ENCODE measurements around the gene EHD4. TPM values are rescaled to one million over a fixed set of nuclear protein-coding genes. Genes with fewer than 3 reads are reported as not detected.
A peak's percentile ranks its signal among the peaks of the same experiment; 100 is the strongest.

The EHD4 gene
- total RNA-seq, 1 donor from 2014 or later, result 27.3 TPM

- DNase-seq (ENCODE audit: low spot score) (no peak), ATAC-seq (peak; percentile 70)
- intact Hi-C loops (cut with DNase I), result no loop called here
Measured at GRCh38 chr15:41893422-41894250, 78.7 kb downstream of the EHD4 start, which contains the start of gene SPTBN5. Gene SPTBN5 (minus strand): TSS chr15:41894053. CDS start chr15:41893497, 556 bp downstream.

DNA sequence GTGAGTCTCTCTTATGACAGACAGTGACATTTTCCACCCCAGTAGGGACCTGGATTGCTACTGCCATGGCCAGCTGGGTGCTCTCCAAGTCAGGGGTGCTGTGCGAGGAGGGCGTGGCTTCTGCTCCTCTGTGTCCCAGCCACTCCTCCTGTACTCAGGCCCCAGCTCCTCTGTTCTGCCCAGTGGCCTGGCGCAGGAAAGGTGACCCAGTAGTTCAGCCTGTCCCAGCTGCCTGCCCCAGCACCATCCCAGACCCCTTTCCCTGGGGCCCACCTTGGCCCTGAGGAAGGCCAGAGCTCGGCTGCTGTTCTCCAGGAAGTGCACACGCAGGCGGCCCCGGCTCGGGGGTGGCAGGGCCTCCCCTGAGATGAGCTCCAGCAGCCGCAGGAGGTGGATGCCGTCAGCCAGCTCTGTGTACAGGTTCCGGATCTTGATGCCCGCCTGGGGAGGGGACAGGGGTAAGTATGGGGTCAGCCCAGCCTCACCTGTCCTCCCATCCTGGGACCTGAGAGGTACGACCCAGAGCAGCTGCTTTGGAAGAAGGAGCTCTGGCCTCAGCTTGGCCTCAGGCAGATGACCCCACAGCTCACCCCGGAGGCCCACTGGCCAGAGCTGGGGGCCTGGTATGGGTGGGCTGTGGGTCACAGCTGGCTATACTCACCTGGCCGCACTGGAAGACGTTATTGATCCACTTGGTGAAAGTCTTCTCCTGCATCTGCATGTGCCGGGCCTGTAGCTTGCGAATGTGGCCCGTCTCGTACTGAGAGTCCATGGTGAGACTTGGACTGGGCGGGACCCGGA lies 79.5 kb downstream of the EHD4 start:
- no peak for DNase-seq (ENCODE audit: low spot score)
- ATAC-seq, result peak; percentile 18
- intact Hi-C loops (cut with DNase I), result no loop called here

GRCh38 chr15:41891946-41892345 lies 80.4 kb downstream of the EHD4 start:
- DNase-seq (ENCODE audit: low spot score), result no peak
- intact Hi-C loops (cut with DNase I), result no loop called here
- ATAC-seq, result no peak

GRCh38 chr15:41891226-41891625 lies 81.1 kb downstream of the EHD4 start:
- DNase-seq (ENCODE audit: low spot score), result no peak
- no peak for ATAC-seq
- intact Hi-C loops (cut with DNase I), result no loop called here

DNA sequence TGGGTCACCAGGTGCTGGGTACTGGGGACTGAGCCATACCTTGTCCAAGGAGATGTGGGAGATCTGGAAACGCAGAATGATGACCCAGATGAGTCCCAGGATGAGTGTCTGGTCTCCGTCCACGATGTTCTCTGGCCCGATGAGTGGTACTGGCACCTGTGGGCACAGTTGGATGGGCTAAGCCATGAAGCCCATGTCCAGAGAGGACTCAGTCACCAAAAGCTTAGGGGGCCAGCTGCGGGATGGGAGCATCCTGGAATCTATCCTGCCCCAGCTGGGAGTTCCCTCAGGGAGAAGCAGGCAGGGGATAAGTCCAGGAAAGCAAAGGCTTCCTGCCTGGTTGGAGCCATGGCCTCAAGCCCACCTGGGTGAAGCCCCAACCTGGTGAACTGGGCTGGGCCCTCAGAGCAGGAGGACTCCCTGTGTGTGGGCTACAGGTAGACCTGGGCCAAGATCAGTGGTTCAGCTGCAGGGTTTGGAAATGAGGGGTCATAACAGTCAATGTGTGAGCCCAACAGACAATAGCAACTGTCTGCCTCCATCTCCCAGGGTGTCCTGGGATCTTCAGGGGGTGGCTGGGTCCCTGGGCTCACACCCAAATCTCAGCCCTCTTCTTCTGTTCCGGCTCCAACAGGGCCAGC lies 82.2 kb downstream of the EHD4 start:
- ATAC-seq (no peak), DNase-seq (ENCODE audit: low spot score) (no peak)
- intact Hi-C loops (cut with DNase I), result no loop called here

GRCh38 chr15:41888662-41889253 lies 83.6 kb downstream of the EHD4 start:
- intact Hi-C loops (cut with DNase I), result loop anchor here (10.0 kb wide), 1 partner anchor 166 kb away; no protein-coding TSS in a partner anchor
- no peak for ATAC-seq

GRCh38 chr15:41887893-41888292 lies 84.5 kb downstream of the EHD4 start:
- intact Hi-C loops (cut with DNase I), result loop anchor here (10.0 kb wide), 1 partner anchor 167 kb away; no protein-coding TSS in a partner anchor
- DNase-seq (ENCODE audit: low spot score), result no peak
- ATAC-seq, result no peak

More at GRCh38 chr15:41888662-41889253, 83.6 kb downstream of the EHD4 start:
- no peak for DNase-seq (ENCODE audit: low spot score)

- intact Hi-C loops (cut with DNase I), result loop anchor here (10.0 kb wide), 1 partner anchor 168 kb away; no protein-coding TSS in a partner anchor
- no peak for DNase-seq (ENCODE audit: low spot score)
- ATAC-seq, result no peak
Measured at GRCh38 chr15:41887161-41887560, 85.2 kb downstream of the EHD4 start.

DNA sequence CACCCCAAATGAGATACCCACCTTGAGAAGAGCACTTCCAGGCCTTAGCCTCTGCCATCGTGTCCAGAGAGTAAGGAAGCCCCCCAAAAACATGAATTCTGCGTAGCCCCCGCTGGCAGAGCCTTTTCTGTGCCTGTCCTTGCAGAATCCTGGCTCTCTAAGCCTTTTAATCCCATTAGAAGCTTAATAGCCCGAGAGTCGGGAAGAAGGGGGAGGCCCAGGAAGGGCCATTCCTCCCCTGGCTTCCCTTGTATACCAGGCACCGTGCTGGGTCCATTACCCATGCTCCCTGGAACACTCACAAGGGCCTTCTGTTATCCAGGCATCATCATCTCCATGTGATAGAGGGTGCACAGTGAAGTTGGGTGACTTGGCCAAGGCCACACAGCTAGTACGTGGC lies 85.6 kb downstream of the EHD4 start:
- ATAC-seq (no peak), DNase-seq (ENCODE audit: low spot score) (no peak)
- intact Hi-C loops (cut with DNase I), result loop anchor here (10.0 kb wide), 1 partner anchor 168 kb away; no protein-coding TSS in a partner anchor

GRCh38 chr15:41885841-41886240 lies 86.5 kb downstream of the EHD4 start:
- intact Hi-C loops (cut with DNase I), result loop anchor here (10.0 kb wide), 1 partner anchor 169 kb away; no protein-coding TSS in a partner anchor
- DNase-seq (ENCODE audit: low spot score) (no peak), ATAC-seq (no peak)

- DNase-seq (ENCODE audit: low spot score) (no peak), ATAC-seq (no peak)
- intact Hi-C loops (cut with DNase I), result loop anchor here (10.0 kb wide), 1 partner anchor 169 kb away; no protein-coding TSS in a partner anchor
Measured at GRCh38 chr15:41885321-41885720, 87.0 kb downstream of the EHD4 start.

DNA sequence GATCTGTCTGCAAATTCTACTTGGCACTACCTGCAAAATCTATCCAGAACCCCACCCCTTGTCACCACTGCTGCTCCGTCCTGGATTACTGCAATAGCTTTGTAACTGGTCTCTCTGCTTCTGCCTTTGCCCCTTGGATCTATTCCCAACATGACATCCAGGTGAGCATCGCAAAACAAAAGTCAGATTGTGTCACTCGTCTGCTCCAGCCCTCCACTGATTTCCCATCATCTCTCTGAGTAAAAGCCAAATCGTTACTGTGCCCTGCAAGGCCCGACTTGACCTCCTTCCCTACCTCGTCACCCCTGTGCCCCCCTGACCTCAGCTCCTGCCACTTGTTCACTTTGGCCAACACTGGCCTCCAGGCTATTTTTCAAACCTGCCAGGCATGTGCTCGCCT lies 87.9 kb downstream of the EHD4 start:
- ATAC-seq (no peak), DNase-seq (ENCODE audit: low spot score) (no peak)
- intact Hi-C loops (cut with DNase I), result loop anchor here (10.0 kb wide), 1 partner anchor 170 kb away; no protein-coding TSS in a partner anchor

DNA sequence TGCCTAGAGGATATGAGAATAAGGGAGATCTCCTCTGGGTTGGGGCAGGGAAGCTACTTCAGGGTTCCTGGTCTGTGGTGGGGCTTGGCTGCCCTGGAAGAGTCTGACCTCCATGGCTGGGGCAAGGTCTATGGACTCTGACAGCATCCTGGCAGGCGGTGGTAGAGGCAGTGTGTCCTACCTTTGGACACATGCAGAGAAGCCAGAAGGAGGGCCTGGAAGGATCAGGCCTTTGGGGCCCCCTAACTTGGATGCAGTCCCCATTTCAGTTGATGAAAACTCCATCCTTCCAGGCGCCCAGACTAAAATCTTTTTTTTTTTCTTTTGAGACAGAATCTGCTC lies 88.9 kb downstream of the EHD4 start:
- ATAC-seq (no peak), DNase-seq (ENCODE audit: low spot score) (no peak)
- intact Hi-C loops (cut with DNase I), result loop anchor here (10.0 kb wide), 1 partner anchor 171 kb away; no protein-coding TSS in a partner anchor

- intact Hi-C loops (cut with DNase I), result loop anchor here (10.0 kb wide), 1 partner anchor 172 kb away; no protein-coding TSS in a partner anchor
- DNase-seq (ENCODE audit: low spot score) (no peak), ATAC-seq (peak; percentile 6)
Measured at GRCh38 chr15:41882689-41883483, 89.5 kb downstream of the EHD4 start.

GRCh38 chr15:41881920-41882688 lies 90.3 kb downstream of the EHD4 start:
- DNase-seq (ENCODE audit: low spot score) (no peak), ATAC-seq (peak; percentile 3)

GRCh38 chr15:41881550-41881919 lies 90.8 kb downstream of the EHD4 start:
- ATAC-seq (no peak), DNase-seq (ENCODE audit: low spot score) (no peak)
- intact Hi-C loops (cut with DNase I), result loop anchor here (10.0 kb wide), 1 partner anchor 173 kb away; no protein-coding TSS in a partner anchor

More at GRCh38 chr15:41881920-41882688, 90.3 kb downstream of the EHD4 start:
- intact Hi-C loops (cut with DNase I), result loop anchor here (10.0 kb wide), 1 partner anchor 173 kb away; no protein-coding TSS in a partner anchor

- intact Hi-C loops (cut with DNase I), result loop anchor here (10.0 kb wide), 1 partner anchor 174 kb away; no protein-coding TSS in a partner anchor
- ATAC-seq (no peak), DNase-seq (ENCODE audit: low spot score) (no peak)
Measured at GRCh38 chr15:41881086-41881485, 91.3 kb downstream of the EHD4 start.

Measured in sciatic nerve (tissue), 2 donors.